ENCODE data around the gene CACNA1F. TPM values are rescaled to one million over a fixed set of nuclear protein-coding genes. Genes with fewer than 3 reads are reported as not detected.

The CACNA1F gene
- total and polyA plus RNA-seq, 9 of the 15 experiments (the other 6 are each of a cell fraction or from before 2014, with no cell fraction given): under 0.01 to 0.41 (median 0.03) TPM; not detected in 3

- no peak for TF ChIP-seq ZZZ3 (IDR thresholded peaks at IDR 0.05)
- TF ChIP-seq MAX (CRISPR knock-in tag; IDR thresholded peaks at IDR 0.05): peak; percentile 48
- no peak; the same call in 1 of the 2 replicates for TF ChIP-seq GATAD2B (IDR thresholded peaks at IDR 0.05; ENCODE audit: borderline replicate concordance)
- TF ChIP-seq ZNF696 (CRISPR knock-in tag; conservative IDR thresholded peaks at IDR 0.05): no peak
- no peak for TF ChIP-seq PHB (CRISPR knock-in tag; IDR thresholded peaks at IDR 0.05)
- peak; percentile 52 to 79; a peak in 3 of 4 replicates for TF ChIP-seq MNT (conservative IDR thresholded peaks at IDR 0.05)
- no peak for TF ChIP-seq HDGF (IDR thresholded peaks at IDR 0.05)
- TF ChIP-seq ZNF165 (CRISPR knock-in tag; IDR thresholded peaks at IDR 0.05; ENCODE audit: borderline replicate concordance): no peak
- peak; percentile 93 for TF ChIP-seq HMGN3 (IDR thresholded peaks at IDR 0.05; ENCODE audit: borderline replicate concordance, extremely low read depth, insufficient read length, low read depth, low read length)
- TF ChIP-seq ZNF41 (CRISPR knock-in tag; conservative IDR thresholded peaks at IDR 0.05): no peak
- TF ChIP-seq POLR2B (IDR thresholded peaks at IDR 0.05; ENCODE audit: low read depth, partially characterized antibody): peak; percentile 82
- no peak for TF ChIP-seq ZEB2 (IDR thresholded peaks at IDR 0.05)
- no peak for TF ChIP-seq ZNF778 (CRISPR knock-in tag; IDR thresholded peaks at IDR 0.05)
- TF ChIP-seq SIN3A (IDR thresholded peaks at IDR 0.05; ENCODE audit: borderline replicate concordance in 2 of 2, control insufficient read depth in 1 of 2, low read depth in 2 of 2, low read length in 2 of 2): peak; percentile 70 to 96; a peak in 3 of 4 replicates
- TF ChIP-seq ARID4B (CRISPR knock-in tag; IDR thresholded peaks at IDR 0.05): peak; percentile 98
- TF ChIP-seq HNRNPL (IDR thresholded peaks at IDR 0.05; ENCODE audit: low read depth, low read length): peak; percentile 55; the same call in 1 of the 2 replicates
- no peak for TF ChIP-seq CGGBP1 (CRISPR knock-in tag; IDR thresholded peaks at IDR 0.05)
- TF ChIP-seq ZNF583 (CRISPR knock-in tag; IDR thresholded peaks at IDR 0.05): no peak
- TF ChIP-seq GMEB1 (CRISPR knock-in tag; IDR thresholded peaks at IDR 0.05): peak; percentile 94
Measured at GRCh38 chrX:49199906-49200771, 33.0 kb downstream of the CACNA1F start, which contains the start of gene SYP (continued).
